ENCODE results near the gene HSPH1. TPM values are rescaled to one million over a fixed set of nuclear protein-coding genes. Genes with fewer than 3 reads are reported as not detected.
"Not testable (repeated sequence)": the region's sequence is repeated elsewhere in the genome, so short reads cannot be mapped to it uniquely, and the experiment has no call there.

HSPH1 gene
- total RNA-seq, 1 donor from 2014 or later, result 326 TPM

DNA sequence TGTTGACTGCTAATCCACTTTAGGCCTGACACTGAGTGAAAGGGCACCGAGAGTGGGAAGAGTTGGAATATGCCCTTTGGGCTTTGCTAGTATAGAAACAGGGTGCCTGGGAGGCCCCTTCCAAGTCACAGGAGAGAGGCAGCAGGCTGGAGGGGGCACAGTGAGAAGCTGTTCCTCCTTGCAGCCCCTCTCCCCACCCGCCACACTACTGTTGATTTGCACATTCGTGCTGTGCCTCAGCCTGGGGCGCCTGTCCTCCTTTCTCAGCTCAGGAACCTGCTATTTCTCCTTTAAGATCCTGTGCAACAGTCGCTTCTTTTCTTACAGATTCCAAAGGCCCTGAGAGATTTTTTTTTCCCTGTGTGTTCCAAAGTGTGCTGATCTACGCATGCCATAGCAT, 35.3 kb upstream of the HSPH1 start:
- Mint-ChIP-seq H3K36me3 (ENCODE audit: low read depth) (no peaks in the 10 kb centered on the region), H3K4me3 (no peak overlapping the region), H3K9me3 (no peaks in the 10 kb centered on the region), H3K4me1 (ENCODE audit: low read depth) (peaks cover 12% of the 10 kb centered on the region), H3K27me3 (ENCODE audit: insufficient read depth) (peaks cover 8% of the 10 kb centered on the region), H3K27ac (no peak overlapping the region)
- intact Hi-C loops (cut with micrococcal nuclease), result loop anchor here (10.0 kb wide), 1 partner anchor 1602 kb away; the partner anchor contains the start of gene SLC7A1
- DNase-seq (ENCODE audit: low spot score), result no peak

DNA sequence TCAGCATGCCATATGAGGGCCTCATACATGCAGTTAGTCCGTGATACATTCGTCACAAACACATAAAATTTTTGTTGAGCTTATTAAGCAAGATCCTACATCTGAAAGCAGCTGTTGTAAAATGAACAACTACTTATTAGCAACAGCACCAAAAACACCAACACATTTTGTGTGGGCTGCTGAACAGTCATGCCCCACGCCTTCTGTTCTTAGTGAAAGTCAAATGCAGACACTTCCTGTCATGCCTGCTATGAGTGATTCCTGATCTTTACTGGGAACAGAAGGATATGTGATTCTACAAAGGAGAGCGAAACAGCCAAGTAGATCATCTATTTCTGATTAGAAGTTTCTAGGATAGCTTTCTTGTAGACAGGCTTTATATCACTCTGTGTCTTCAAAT, 33.9 kb upstream of the HSPH1 start:
- H3K36me3 Mint-ChIP-seq (ENCODE audit: low read depth), result no peaks in the 10 kb centered on the region
- intact Hi-C loops (cut with micrococcal nuclease), result loop anchor here (10.0 kb wide), 1 partner anchor 1601 kb away; the partner anchor contains the start of gene SLC7A1
- DNase-seq (ENCODE audit: low spot score), result no peak
- no peaks in the 10 kb centered on the region for H3K9me3 Mint-ChIP-seq
- no peak overlapping the region for H3K27ac Mint-ChIP-seq
- H3K27me3 Mint-ChIP-seq (ENCODE audit: insufficient read depth), result peaks cover 8% of the 10 kb centered on the region
- no peaks in the 10 kb centered on the region for H3K4me1 Mint-ChIP-seq (ENCODE audit: low read depth)
- no peak overlapping the region for H3K4me3 Mint-ChIP-seq

DNA sequence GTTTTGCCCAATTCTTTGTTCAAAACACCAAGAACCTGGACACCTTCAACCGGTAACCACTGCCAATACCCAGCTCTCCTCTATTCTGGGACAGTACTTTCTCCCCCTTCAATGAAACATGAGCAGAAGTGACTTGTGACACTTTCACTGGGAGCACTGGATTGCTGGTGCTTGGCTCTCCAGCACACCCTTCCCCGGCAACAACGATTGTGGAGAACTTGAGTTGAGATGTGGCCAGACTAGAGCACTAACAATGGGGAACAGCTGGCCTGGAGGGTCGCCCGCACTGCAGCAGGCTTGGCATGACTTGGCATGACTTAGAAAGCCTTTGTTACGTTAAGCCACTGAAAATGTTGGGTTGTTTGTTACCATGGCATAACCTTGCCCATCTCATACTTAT, 30.6 kb upstream of the HSPH1 start:
- Mint-ChIP-seq H3K27ac (no peak overlapping the region), H3K9me3 (no peaks in the 10 kb centered on the region), H3K27me3 (ENCODE audit: insufficient read depth) (peaks cover 11% of the 10 kb centered on the region), H3K4me1 (ENCODE audit: low read depth) (no peaks in the 10 kb centered on the region), H3K4me3 (no peak overlapping the region), H3K36me3 (ENCODE audit: low read depth) (no peaks in the 10 kb centered on the region)
- DNase-seq (ENCODE audit: low spot score), result no peak
- intact Hi-C loops (cut with micrococcal nuclease), result loop anchor here (10.0 kb wide), 1 partner anchor 1598 kb away; the partner anchor contains the start of gene SLC7A1

DNA sequence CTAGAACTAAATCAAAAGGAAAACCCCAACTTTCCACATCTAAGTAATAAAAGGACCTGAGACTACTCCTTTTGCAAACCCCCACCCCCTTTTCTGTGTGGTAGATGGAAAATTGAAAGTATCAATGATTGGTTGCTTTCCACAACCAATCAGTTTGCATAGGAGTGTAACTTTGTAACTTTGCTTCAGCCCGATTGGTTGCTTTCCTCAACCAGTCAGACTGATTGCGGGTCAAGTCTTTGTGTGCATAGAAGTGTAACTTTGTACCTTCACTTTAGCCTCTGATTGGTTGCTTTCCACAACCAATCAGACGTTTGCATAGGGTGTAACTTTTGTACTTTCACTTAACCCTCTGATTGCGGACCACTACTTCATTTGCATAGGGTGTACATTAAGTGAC, 30.0 kb upstream of the HSPH1 start:
- no peak for DNase-seq (ENCODE audit: low spot score)
- H3K27ac Mint-ChIP-seq, result no peak overlapping the region
- no peaks in the 10 kb centered on the region for H3K36me3 Mint-ChIP-seq (ENCODE audit: low read depth)
- no peaks in the 10 kb centered on the region for H3K4me1 Mint-ChIP-seq (ENCODE audit: low read depth)
- H3K27me3 Mint-ChIP-seq (ENCODE audit: insufficient read depth), result peaks cover 11% of the 10 kb centered on the region
- intact Hi-C loops (cut with micrococcal nuclease), result loop anchor here (10.0 kb wide), 1 partner anchor 1597 kb away; the partner anchor contains the start of gene SLC7A1
- H3K9me3 Mint-ChIP-seq, result no peaks in the 10 kb centered on the region
- no peak overlapping the region for H3K4me3 Mint-ChIP-seq

DNA sequence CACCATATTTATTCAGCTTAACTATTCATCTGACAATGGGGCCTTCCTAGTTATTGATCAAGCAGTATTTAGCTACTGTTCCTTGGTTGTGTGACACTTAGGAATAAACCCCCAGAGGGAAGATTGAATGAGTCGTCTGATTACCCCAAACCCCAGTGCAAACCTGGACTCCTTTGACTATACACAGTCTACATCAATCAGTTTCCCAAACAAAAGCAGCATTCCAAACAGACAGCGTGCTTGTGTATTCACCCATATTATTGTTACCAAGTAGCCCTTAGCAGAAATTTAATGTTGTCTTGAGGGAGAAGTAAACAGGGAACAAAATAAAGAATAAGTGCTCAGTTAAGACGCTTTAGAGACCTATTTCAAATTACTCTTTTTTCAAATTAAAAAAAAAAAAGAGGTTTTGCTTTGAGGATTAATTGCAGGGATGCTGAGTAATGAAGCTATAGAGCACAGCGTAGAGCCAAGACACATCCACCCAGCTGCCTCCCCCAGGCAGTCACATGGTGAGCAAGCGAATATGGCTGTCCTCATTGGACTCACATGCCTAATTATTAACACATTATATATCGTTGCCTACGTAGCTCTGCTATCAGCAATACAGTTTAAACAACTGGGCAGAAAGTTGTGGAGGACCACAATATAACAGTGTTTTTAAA, 23.4 kb upstream of the HSPH1 start:
- Mint-ChIP-seq H3K36me3 (ENCODE audit: low read depth) (no peaks in the 10 kb centered on the region), H3K4me3 (no peak overlapping the region), H3K9me3 (no peaks in the 10 kb centered on the region), H3K4me1 (ENCODE audit: low read depth) (no peaks in the 10 kb centered on the region), H3K27ac (no peak overlapping the region), H3K27me3 (ENCODE audit: insufficient read depth) (peaks cover 5% of the 10 kb centered on the region)
- intact Hi-C loops (cut with micrococcal nuclease), result no loop called here
- DNase-seq (ENCODE audit: low spot score), result no peak

DNA sequence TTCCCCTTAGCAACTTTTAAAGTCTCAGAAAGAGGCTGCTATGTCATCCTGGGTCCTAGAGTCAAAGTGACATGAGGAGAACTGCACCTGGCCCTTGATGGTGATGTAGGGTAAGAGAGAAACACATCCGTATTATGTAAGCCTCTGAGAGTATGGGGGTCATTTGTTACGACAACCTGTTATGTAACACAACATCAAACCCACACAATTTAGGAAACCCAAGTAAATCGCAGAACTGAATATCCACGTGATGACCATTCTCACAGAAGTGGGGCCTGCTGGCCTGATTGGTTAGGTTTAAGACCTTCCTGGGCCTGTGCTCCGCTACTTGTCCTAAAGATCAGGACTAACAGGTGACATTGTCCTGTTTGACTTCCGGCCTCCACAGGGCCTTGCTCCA, 22.7 kb upstream of the HSPH1 start:
- H3K27me3 Mint-ChIP-seq (ENCODE audit: insufficient read depth), result peaks cover 5% of the 10 kb centered on the region
- H3K4me1 Mint-ChIP-seq (ENCODE audit: low read depth), result no peaks in the 10 kb centered on the region
- no peaks in the 10 kb centered on the region for H3K36me3 Mint-ChIP-seq (ENCODE audit: low read depth)
- intact Hi-C loops (cut with micrococcal nuclease), result no loop called here
- H3K27ac Mint-ChIP-seq, result no peak overlapping the region
- H3K4me3 Mint-ChIP-seq, result no peak overlapping the region
- no peaks in the 10 kb centered on the region for H3K9me3 Mint-ChIP-seq
- DNase-seq (ENCODE audit: low spot score), result no peak

DNA sequence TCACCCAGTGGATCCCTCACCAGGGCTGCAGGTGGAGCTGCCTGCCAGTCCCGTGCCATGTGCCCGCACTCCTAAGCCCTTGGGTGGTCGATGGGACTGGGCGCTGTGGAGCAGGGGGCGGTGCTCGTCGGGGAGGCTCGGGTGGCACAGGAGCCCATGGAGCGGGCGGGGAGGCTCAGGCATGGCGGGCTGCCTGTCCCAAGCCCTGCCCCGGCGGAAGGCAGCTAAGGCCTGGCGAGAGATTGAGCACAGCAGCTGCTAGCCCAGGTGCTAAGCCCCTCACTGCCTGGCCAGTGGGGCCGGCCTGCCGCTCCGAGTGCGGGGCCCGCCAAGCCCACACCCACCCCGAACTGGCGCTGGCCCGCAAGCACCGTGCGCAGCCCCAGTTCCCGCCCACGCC, 21.3 kb upstream of the HSPH1 start:
- H3K4me1 Mint-ChIP-seq (ENCODE audit: low read depth), result peaks cover 3% of the 10 kb centered on the region
- H3K36me3 Mint-ChIP-seq (ENCODE audit: low read depth), result no peaks in the 10 kb centered on the region
- intact Hi-C loops (cut with micrococcal nuclease), result no loop called here
- no peaks in the 10 kb centered on the region for H3K9me3 Mint-ChIP-seq
- H3K27me3 Mint-ChIP-seq (ENCODE audit: insufficient read depth), result peaks cover 6% of the 10 kb centered on the region
- H3K27ac Mint-ChIP-seq, result no peak overlapping the region
- no peak overlapping the region for H3K4me3 Mint-ChIP-seq
- DNase-seq (ENCODE audit: low spot score), result no peak

DNA sequence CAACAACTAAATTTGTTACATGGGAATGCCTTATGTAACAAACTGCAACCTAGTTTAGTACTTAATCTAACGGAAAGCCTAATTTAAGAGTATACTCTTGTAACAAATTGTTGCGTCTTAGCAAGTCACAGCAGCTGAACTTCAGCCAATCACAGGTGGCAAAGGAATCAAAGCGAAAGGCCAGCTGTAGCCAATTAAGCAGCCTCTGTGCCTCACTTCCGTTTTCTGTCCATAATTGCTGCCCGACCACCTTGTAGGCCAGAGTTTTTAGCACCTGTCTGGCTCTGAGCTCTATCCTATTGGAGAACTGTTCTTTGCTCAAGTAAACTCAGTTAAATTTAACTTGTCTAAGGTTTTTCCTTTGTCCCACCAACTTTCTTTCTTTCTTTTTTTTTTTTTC, 18.1 kb upstream of the HSPH1 start:
- H3K36me3 Mint-ChIP-seq (ENCODE audit: low read depth), result no peaks in the 10 kb centered on the region
- H3K27ac Mint-ChIP-seq, result no peak overlapping the region

DNA sequence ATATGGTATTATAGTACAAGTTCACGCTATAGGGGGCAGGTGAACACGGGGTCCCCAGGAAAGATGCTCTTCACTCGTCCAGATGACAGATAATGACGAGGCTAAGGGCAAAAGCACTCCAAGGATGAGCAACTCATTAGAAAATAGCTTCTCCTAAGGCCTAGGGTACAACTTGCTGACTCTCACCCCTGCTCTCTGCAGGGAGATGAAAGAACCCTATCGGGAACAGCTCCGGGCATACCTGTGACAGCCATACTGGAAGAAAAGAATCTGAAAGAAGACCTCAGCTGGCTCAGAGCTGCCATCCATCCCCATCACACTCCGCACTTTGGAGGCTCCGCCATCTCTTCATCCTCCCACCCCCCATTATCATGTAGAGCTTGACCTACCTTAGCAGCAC, 17.5 kb upstream of the HSPH1 start:
- Mint-ChIP-seq H3K4me3 (no peak overlapping the region), H3K4me1 (ENCODE audit: low read depth) (peaks cover 5% of the 10 kb centered on the region), H3K36me3 (ENCODE audit: low read depth) (no peaks in the 10 kb centered on the region), H3K9me3 (peaks cover 5% of the 10 kb centered on the region), H3K27me3 (ENCODE audit: insufficient read depth) (peaks cover 6% of the 10 kb centered on the region), H3K27ac (no peak overlapping the region)
- intact Hi-C loops (cut with micrococcal nuclease), result no loop called here
- no peak for DNase-seq (ENCODE audit: low spot score)

More for the DNA sequence above, 18.1 kb upstream of the HSPH1 start:
- H3K9me3 Mint-ChIP-seq, result peaks cover 5% of the 10 kb centered on the region
- no peak for DNase-seq (ENCODE audit: low spot score)
- H3K4me1 Mint-ChIP-seq (ENCODE audit: low read depth), result peaks cover 5% of the 10 kb centered on the region
- H3K4me3 Mint-ChIP-seq, result no peak overlapping the region
- intact Hi-C loops (cut with micrococcal nuclease), result no loop called here
- peaks cover 6% of the 10 kb centered on the region for H3K27me3 Mint-ChIP-seq (ENCODE audit: insufficient read depth)

DNA sequence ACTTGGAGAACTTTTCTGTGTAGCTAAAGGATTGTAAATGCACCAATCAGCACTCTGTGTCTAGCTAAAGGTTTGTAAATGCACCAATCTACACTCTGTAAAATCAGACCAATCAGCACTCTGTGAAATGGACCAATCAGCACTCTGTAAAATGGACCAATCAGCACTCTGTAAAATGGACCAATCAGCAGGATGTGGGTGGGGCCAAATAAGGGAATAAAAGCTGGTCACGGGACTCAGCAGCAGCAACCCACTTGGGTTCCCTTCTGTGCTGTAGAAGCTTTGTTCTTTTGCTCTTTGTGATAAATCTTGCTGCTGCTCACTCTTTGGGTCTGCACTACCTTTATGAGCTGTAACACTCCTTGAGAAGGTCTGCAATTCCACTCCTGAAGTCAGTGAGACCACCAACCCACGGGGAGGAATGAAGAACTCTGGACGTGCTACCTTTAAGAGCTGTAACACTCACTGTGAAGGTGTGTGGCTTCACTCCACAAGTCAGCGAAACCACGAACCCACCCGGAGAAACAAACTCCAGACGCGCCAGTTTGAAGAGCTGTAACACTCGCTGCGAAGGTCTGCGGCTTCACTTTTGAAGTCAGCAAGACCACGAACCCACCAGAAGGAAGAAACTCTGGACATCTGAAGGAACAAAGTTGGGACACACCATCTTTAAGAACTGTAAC, 16.2 kb upstream of the HSPH1 start:
- DNase-seq (ENCODE audit: low spot score); H3K9me3 Mint-ChIP-seq; H3K4me3 Mint-ChIP-seq; H3K36me3 Mint-ChIP-seq (ENCODE audit: low read depth); H3K27ac Mint-ChIP-seq; H3K4me1 Mint-ChIP-seq (ENCODE audit: low read depth); intact Hi-C loops (cut with micrococcal nuclease); H3K27me3 Mint-ChIP-seq (ENCODE audit: insufficient read depth): not testable (repeated sequence)

DNA sequence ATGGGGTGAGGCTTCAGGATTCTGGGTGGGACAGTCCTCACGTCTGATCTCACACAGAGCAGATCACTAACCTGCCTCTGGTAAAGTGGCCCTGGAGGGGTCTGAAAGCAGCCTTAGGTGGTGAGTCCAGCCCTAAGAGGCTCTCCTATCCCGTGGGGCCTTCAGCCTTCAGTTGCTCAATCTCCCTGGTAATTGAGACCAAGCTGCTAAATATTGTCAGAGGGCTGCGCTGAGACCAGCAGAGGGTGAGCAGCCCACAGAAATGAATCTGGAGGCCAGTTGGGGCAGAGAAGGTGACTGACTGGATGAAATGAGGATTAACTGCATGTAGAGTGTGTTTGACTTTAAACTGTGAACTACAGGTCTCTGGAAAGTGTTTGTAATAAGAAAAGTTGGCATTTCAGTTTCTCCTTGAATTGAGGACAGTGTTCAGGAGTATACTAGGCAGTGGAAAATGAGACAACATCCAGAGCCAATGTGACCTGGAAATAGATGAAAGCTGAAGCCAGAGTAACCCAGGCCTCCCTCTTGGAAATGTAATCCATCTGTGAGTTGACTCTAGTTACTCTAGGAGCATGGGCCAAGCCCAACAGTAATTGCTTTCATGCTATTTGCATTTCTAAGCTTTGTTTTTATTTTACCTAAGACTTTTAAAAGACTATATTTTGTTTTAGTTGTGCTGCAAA, 14.3 kb upstream of the HSPH1 start:
- intact Hi-C loops (cut with micrococcal nuclease), result no loop called here
- no peak overlapping the region for H3K27ac Mint-ChIP-seq

DNA sequence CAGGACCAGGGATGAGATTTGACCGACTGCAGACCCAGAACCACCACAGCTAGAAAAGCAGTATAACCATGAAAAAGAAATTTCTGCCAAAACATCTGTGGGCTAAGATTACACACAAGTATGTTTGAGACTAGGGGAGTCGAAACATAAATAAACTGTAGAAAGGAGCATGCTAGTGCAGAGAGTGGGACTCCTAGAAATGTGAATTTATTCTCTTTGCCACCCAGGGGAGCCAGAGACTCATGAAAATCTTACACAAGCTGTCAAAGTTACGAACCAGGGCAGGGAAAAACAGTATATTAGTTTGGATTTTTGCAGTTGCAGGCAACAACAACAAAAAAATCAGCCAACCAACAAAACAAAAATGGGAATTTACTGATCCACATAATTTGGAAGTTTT, 12.3 kb upstream of the HSPH1 start:
- no peaks in the 10 kb centered on the region for H3K36me3 Mint-ChIP-seq (ENCODE audit: low read depth)
- H3K9me3 Mint-ChIP-seq, result peaks cover 5% of the 10 kb centered on the region
- peaks cover 20% of the 10 kb centered on the region for H3K4me1 Mint-ChIP-seq (ENCODE audit: low read depth)

More for the DNA sequence above, 14.3 kb upstream of the HSPH1 start:
- Mint-ChIP-seq H3K4me3 (no peak overlapping the region), H3K9me3 (peaks cover 5% of the 10 kb centered on the region), H3K36me3 (ENCODE audit: low read depth) (no peaks in the 10 kb centered on the region), H3K27me3 (ENCODE audit: insufficient read depth) (peaks cover 4% of the 10 kb centered on the region), H3K4me1 (ENCODE audit: low read depth) (peaks cover 9% of the 10 kb centered on the region)
- no peak for DNase-seq (ENCODE audit: low spot score)

DNA sequence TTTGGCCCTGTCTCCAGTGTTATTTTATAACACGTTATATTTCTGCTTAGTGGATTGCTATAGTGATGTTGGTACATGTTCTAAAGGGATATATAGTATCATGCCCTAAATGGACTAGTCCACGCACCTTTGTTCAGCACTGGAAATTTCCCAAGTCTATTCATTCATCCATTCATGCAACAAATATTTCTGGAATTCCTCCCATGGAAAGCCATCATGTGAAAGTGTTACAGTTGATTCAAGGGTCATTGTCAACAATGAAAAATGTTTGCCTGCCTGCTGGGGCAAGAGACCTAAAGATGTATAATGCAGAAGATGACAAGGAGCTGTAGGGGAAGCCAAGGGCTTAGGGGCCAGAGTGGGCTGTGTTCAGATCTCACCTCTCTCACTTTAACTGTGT, 10.8 kb upstream of the HSPH1 start:
- H3K36me3 Mint-ChIP-seq (ENCODE audit: low read depth), result no peaks in the 10 kb centered on the region
- no peak for DNase-seq (ENCODE audit: low spot score)
- H3K27me3 Mint-ChIP-seq (ENCODE audit: insufficient read depth), result peaks cover 2% of the 10 kb centered on the region

More for the DNA sequence above, 12.3 kb upstream of the HSPH1 start:
- peaks cover 4% of the 10 kb centered on the region for H3K27me3 Mint-ChIP-seq (ENCODE audit: insufficient read depth)
- DNase-seq (ENCODE audit: low spot score), result no peak
- no peak overlapping the region for H3K4me3 Mint-ChIP-seq
- intact Hi-C loops (cut with micrococcal nuclease), result no loop called here
- H3K27ac Mint-ChIP-seq, result no peak overlapping the region

More for the DNA sequence above, 10.8 kb upstream of the HSPH1 start:
- Mint-ChIP-seq H3K27ac (no peak overlapping the region), H3K4me3 (no peak overlapping the region), H3K9me3 (peaks cover 5% of the 10 kb centered on the region), H3K4me1 (ENCODE audit: low read depth) (peaks cover 30% of the 10 kb centered on the region)
- intact Hi-C loops (cut with micrococcal nuclease), result no loop called here
